Activated CD4-positive, alpha-beta T cell treated with anti-CD3 and anti-CD28 coated beads for 36 hours (primary cell): ENCODE measurements around the gene MAGI1. TPM values are rescaled to one million over a fixed set of nuclear protein-coding genes. Genes with fewer than 3 reads are reported as not detected.

ENCODE experiments used
- ATAC-seq: fragments of 200-7000 bp; cut with Tn5 transposase; one replicate; pipeline ENCODE4 v1.10.0; 2021; ENCODE audit warnings: mild to moderate bottlenecking, moderate library complexity
- CTCF ChIA-PET: fragments of 350-600 bp; sonication (Branson Sonifier 250); formaldehyde crosslinking; loops from one replicate; lab custom pipeline; 2021; ENCODE audit warnings: antibody characterized with exemption; lab: Charles Lee
- POLR2A ChIA-PET: fragments of 350-600 bp; sonication (Branson Sonifier 250); formaldehyde crosslinking; loops from one replicate; lab custom pipeline; 2021; ENCODE audit warnings: antibody characterized with exemption, inconsistent platforms; lab: Charles Lee
- DNase-seq: peaks from one replicate; pipeline ENCODE4 v3.0.0-alpha.2; 2020
- H3K27ac Mint-ChIP-seq: one replicate; pipeline ENCODE4 v1.8.0; 2021; ENCODE audit warnings: mixed read lengths
- H3K27me3 Mint-ChIP-seq: one replicate; pipeline ENCODE4 v1.8.0; 2021; ENCODE audit warnings: mixed read lengths
- H3K36me3 Mint-ChIP-seq: one replicate; pipeline ENCODE4 v1.8.0; 2021; ENCODE audit warnings: low read depth, mixed read lengths
- H3K4me1 Mint-ChIP-seq: one replicate; pipeline ENCODE4 v1.8.0; 2021; ENCODE audit warnings: mixed read lengths
- H3K4me3 Mint-ChIP-seq: one replicate; pipeline ENCODE4 v1.8.0; 2021; ENCODE audit warnings: mild to moderate bottlenecking, moderate library complexity, mixed read lengths
- H3K9me3 Mint-ChIP-seq: one replicate; pipeline ENCODE4 v1.8.0; 2021; ENCODE audit warnings: low read depth, mixed read lengths
- intact Hi-C, 2 experiments: fragments of 100-400 bp; cut with DNase I in 1 of 2; cut with micrococcal nuclease in 1 of 2; formaldehyde crosslinking; loops; one replicate each; pipeline versions ENCODE4 v1.14.2 to v1.15.1; 2022 to 2024; cut with DNase I, micrococcal nuclease
- total RNA-seq, 2 experiments: library from RNA; stranded (reverse); gene quantifications; one replicate each; pipeline ENCODE4 v1.2.3, GENCODE V29; 2021

The MAGI1 gene
- total RNA-seq, 2 experiments from 2014 or later = 0.09 to 0.18 TPM

DNA sequence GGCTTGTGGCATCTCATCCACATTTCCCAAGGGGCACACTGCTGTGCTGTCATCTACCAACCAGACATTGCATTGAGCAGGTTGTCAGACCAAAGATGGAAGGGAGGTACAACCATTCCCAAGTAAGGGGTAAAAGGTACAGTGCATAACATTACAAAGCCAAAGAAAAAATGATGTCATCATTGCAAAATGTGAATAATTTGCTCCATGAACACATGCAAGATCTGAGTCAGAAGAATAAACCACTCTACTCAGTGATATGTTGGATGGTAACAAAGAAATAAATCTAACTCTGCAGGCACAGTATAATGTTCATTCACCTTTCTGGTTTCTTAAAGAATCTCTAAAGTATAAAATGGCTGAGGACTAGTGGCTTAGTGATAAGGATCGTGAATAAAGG lies 202.7 kb downstream of the MAGI1 start:
- DNase-seq = no peak

DNA sequence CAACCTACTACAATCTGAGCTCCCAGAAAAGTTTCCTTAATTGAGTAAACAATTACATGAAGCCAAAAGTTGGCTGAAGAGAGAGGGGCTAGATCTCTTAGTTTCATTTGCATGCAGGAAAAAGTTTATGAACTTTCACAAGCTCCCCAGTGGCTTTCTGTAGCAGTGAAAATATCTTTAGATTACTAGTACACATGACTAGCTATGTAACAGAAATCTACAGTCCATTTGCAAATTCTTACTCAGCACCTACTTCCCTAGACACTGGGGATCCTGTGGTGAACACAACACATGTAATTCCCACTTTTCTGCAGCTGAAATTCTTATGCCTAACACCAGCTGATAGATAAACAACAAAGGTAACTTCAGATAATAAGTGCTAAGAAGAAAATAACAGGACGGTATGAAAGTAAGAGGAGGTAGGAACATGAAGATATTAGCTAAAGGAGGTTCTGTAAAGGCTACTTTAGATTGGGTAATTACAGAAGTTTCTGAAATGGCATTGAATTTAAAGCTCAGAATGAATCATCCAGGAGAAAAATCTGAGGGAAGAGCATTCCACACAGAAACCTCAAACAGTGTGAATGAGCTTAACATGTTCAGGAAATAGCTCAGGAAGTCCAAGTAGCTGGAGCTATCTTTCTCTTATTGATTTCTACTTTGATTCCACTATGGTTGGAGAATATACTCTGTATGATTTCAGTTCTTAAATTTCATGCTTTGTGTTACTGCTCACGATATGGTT lies 204.8 kb downstream of the MAGI1 start:
- ATAC-seq (no peak), DNase-seq (no peak)
- Mint-ChIP-seq H3K9me3 (peaks cover 4% of the 10 kb centered on the region), H3K36me3 (no peaks in the 10 kb centered on the region), H3K27ac (no peak overlapping the region), H3K27me3 (no peaks in the 10 kb centered on the region), H3K4me1 (no peaks in the 10 kb centered on the region), H3K4me3 (no peak overlapping the region)
- intact Hi-C loops = no loop called here
- POLR2A ChIA-PET = no interaction called here
- CTCF ChIA-PET = no interaction called here

More for the DNA sequence above, 202.7 kb downstream of the MAGI1 start:
- H3K4me1 Mint-ChIP-seq = no peaks in the 10 kb centered on the region
- H3K4me3 Mint-ChIP-seq = no peak overlapping the region
- ChIA-PET POLR2A (no interaction called here), CTCF (no interaction called here)
- no peak overlapping the region for H3K27ac Mint-ChIP-seq
- intact Hi-C loops = no loop called here
- no peak for ATAC-seq
- peaks cover 4% of the 10 kb centered on the region for H3K9me3 Mint-ChIP-seq
- no peaks in the 10 kb centered on the region for H3K36me3 Mint-ChIP-seq
- no peaks in the 10 kb centered on the region for H3K27me3 Mint-ChIP-seq

DNA sequence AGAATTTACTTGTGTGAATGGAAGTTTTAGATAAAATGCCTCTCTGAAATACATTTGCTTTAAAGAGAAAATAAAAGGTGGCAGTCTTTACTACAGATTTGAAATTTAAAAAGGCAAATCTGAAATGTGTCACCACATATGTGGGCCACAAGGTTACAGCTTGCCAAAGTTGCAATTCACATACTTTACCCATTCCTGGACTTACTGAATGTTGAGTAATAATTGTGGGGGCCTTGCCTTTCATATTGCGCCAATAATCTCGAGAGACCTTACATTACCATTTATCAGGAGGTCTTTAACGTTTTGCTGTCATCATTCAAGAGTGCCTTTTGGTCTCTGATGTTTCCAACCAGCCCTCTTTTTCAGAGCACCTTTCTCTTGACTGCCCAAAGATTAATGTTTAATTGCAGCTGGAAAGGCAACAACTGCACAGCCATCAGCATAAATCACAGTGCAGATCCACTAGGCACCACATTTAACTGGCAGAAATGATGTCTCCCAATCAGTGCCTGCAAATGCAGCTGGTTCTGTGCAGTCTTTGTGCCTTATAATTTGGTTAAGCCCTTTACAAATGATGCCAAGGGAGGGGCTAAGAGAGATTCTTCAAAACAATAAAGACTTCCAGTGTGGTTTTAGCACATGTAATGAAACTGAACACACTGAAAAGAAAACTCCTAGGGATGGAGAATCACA lies 206.8 kb downstream of the MAGI1 start:
- Mint-ChIP-seq H3K9me3 (peaks cover 4% of the 10 kb centered on the region), H3K36me3 (no peaks in the 10 kb centered on the region), H3K4me3 (no peak overlapping the region), H3K27me3 (no peaks in the 10 kb centered on the region), H3K27ac (no peak overlapping the region), H3K4me1 (no peaks in the 10 kb centered on the region)
- CTCF ChIA-PET = no interaction called here
- POLR2A ChIA-PET = no interaction called here
- ATAC-seq (no peak), DNase-seq (no peak)
- intact Hi-C loops = no loop called here

DNA sequence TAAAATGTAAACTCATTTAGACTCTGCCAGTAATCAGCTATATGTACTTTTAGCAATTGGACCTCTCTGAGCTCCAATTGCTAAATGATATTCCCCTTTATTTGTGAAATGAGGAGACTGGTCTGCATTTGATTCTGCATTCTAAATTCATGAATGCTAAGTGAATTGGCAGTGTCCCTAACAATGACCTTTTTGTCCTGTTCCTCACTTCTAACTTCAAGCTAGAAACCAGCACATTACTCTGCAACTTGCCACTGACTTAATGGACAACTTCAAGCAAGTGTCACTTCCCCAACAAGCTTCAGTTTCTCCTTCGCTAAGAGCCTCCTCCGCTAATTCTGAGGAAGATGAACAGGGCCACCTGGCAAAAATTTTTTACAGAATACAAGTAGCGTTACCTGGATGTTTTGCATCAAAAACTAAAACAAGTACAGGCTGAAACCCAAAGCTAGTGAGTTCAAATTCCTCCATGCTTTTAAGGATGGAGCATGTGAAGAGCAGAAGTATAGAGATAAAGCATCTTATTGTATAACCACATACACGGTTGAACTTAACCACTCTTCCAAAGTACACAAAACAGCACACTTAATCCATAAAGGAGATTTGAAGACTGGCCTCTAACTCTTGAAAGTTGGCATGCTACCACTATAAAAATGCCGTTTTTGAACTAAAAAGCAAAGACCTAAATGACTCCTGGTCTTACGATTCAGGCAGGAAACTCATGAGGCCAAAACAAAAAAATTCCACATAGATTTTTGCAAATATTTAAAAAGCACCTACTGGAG lies 207.6 kb downstream of the MAGI1 start:
- ChIA-PET CTCF (no interaction called here), POLR2A (interaction anchor here (0.5 kb wide), 1 partner anchor 179 kb away, joined by 3 read pairs; no protein-coding TSS in a partner anchor)
- no peak overlapping the region for H3K27ac Mint-ChIP-seq
- DNase-seq (no peak), ATAC-seq (no peak)
- intact Hi-C loops = no loop called here
- no peaks in the 10 kb centered on the region for H3K27me3 Mint-ChIP-seq
- peaks cover 4% of the 10 kb centered on the region for H3K9me3 Mint-ChIP-seq
- no peaks in the 10 kb centered on the region for H3K4me1 Mint-ChIP-seq
- H3K36me3 Mint-ChIP-seq = no peaks in the 10 kb centered on the region
- H3K4me3 Mint-ChIP-seq = no peak overlapping the region

DNA sequence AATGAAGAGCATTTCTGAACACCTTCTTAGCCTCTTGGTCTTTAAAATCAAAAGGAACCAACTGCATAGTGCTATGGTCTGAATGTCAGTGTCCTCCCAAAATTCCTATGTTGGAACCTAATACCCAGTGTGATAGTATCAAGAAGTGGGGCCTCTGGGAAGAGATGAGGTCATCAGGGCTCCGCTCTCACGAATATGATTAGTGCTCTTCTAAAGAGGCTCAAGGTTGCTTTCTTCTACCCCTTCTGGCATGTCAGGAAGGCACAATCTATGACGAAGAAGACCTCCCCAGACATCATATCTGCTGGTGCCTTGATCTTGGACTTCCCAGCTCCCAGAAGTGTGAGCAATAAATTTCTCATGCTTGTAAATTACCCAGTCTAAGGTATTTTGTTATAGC lies 209.5 kb downstream of the MAGI1 start:
- H3K27ac Mint-ChIP-seq = no peak overlapping the region
- H3K9me3 Mint-ChIP-seq = no peaks in the 10 kb centered on the region
- H3K4me3 Mint-ChIP-seq = no peak overlapping the region
- no peaks in the 10 kb centered on the region for H3K4me1 Mint-ChIP-seq
- POLR2A ChIA-PET = no interaction called here
- no peaks in the 10 kb centered on the region for H3K27me3 Mint-ChIP-seq
- no peak for ATAC-seq
- CTCF ChIA-PET = no interaction called here
- H3K36me3 Mint-ChIP-seq = no peaks in the 10 kb centered on the region
- no peak for DNase-seq
- intact Hi-C loops = no loop called here

DNA sequence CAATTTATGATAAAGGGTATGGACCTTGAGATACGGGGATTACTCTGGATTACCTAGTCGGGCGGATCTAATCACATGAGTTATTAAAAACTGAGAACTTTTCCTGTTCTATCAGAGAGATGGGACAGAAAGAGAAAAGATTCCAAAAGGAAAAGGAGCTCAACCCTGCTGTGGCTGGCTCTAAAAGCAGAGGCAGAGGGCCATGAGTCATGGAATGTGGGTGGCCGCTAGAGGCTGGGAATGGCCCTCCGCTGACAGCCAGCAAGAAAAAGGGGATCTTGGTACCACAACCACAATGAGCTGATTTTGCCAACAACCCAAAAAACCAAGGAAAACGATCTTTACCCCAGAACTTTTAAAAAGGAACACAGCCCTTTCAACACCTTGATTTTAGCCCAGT lies 210.0 kb downstream of the MAGI1 start:
- no peak overlapping the region for H3K4me3 Mint-ChIP-seq
- no peaks in the 10 kb centered on the region for H3K27me3 Mint-ChIP-seq
- H3K36me3 Mint-ChIP-seq = no peaks in the 10 kb centered on the region
- no peaks in the 10 kb centered on the region for H3K4me1 Mint-ChIP-seq
- ChIA-PET CTCF (interaction anchor here (0.8 kb wide), 1 partner anchor 17 kb away, joined by 3 read pairs; no protein-coding TSS in a partner anchor), POLR2A (no interaction called here)
- H3K27ac Mint-ChIP-seq = no peak overlapping the region
- intact Hi-C loops = no loop called here
- DNase-seq (no peak), ATAC-seq (no peak)
- H3K9me3 Mint-ChIP-seq = no peaks in the 10 kb centered on the region

DNA sequence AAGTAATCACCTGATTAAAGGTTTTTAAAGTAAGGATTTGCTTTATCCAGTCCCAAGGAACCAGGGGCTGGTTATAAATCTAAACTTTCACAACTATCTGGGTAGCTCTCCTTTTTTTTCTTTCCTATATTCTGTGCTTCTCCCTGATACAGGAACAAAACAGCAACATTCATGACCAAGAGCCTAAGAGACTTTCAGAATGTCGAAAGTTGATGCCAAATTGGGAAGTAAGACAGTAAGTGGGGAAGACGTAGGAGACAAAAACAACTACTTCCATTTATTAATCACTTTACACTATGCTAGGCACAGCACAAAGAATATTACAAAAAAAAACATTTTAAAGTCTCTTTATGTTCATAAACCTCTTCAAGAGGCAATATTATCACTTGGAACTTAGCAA lies 211.6 kb downstream of the MAGI1 start:
- ChIA-PET CTCF (interaction anchor here (1.5 kb wide), 1 partner anchor 20 kb away, joined by 6 read pairs; no protein-coding TSS in a partner anchor), POLR2A (no interaction called here)
- Mint-ChIP-seq H3K4me1 (no peaks in the 10 kb centered on the region), H3K27ac (no peak overlapping the region), H3K27me3 (no peaks in the 10 kb centered on the region), H3K4me3 (no peak overlapping the region), H3K36me3 (no peaks in the 10 kb centered on the region), H3K9me3 (no peaks in the 10 kb centered on the region)
- DNase-seq = no peak
- intact Hi-C loops = no loop called here
- no peak for ATAC-seq

DNA sequence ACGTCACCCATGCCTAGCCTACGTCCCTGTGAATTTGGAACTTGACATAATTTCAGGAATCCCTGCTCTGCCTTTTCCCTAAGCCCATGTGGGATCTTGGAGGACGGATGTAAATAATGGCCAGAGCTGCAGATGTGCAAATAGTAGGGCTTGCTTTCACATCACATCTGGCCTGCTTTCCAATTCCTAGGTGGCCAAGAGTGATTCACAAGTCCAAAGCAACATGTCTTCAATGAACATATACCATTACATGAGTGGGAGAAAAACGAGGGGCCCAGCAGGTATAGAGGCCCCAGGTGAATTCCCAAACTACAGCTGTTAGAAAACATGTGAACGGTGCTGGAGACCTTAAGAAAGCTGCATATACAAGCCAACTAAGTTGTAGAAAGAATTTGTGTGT lies 214.6 kb downstream of the MAGI1 start:
- H3K9me3 Mint-ChIP-seq = no peaks in the 10 kb centered on the region
- H3K27ac Mint-ChIP-seq = no peak overlapping the region

DNA sequence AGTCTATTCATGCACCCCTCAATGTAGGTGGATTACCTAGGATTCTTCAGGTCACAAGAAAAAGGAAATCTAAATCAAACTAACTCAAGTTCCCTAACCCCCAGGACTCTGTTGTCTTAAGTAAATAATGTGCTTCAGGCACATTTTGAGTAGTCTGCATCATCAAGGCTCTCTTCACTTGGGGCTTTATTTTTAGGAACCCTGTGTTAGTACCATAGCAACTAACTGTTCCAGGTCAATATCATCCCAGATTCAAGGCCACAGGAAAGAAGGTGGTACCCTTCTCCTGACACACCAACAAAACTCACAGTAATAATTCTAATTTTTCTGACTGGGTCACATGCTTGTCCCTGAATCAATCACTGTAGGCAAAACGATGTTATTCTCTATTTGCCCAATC lies 218.1 kb downstream of the MAGI1 start:
- CTCF ChIA-PET = no interaction called here
- no peaks in the 10 kb centered on the region for H3K36me3 Mint-ChIP-seq
- POLR2A ChIA-PET = no interaction called here
- intact Hi-C loops = no loop called here
- no peak overlapping the region for H3K4me3 Mint-ChIP-seq
- no peaks in the 10 kb centered on the region for H3K27me3 Mint-ChIP-seq
- ATAC-seq = no peak
- no peak overlapping the region for H3K27ac Mint-ChIP-seq
- no peaks in the 10 kb centered on the region for H3K9me3 Mint-ChIP-seq
- H3K4me1 Mint-ChIP-seq = no peaks in the 10 kb centered on the region
- no peak for DNase-seq

More for the DNA sequence above, 214.6 kb downstream of the MAGI1 start:
- DNase-seq (no peak), ATAC-seq (no peak)
- intact Hi-C loops = no loop called here
- Mint-ChIP-seq H3K27me3 (no peaks in the 10 kb centered on the region), H3K36me3 (no peaks in the 10 kb centered on the region), H3K4me3 (no peak overlapping the region), H3K4me1 (no peaks in the 10 kb centered on the region)
- ChIA-PET CTCF (no interaction called here), POLR2A (no interaction called here)

DNA sequence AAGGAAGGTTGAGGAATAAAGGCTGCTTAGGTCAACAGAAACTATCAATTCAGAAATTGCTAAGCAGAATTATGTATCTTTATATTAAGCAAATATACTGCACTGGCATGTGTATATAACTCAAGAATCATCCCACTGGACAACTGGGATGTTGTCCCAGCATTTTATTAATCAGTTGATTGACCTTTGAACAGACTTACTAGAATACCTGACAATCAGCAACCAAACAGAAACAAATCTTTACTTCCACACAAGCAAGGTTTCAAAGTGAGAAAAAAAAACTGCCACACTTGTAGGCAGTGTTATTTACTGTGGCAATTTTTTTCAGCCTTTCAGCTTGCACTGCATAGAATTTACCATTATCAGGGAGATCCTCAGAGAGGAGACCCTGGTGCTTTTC lies 218.8 kb downstream of the MAGI1 start:
- H3K4me3 Mint-ChIP-seq = no peak overlapping the region
- H3K36me3 Mint-ChIP-seq = no peaks in the 10 kb centered on the region
- CTCF ChIA-PET = no interaction called here
- no peak for ATAC-seq
- POLR2A ChIA-PET = no interaction called here
- no peak overlapping the region for H3K27ac Mint-ChIP-seq
- H3K4me1 Mint-ChIP-seq = no peaks in the 10 kb centered on the region
- no peaks in the 10 kb centered on the region for H3K27me3 Mint-ChIP-seq
- no peak for DNase-seq
- H3K9me3 Mint-ChIP-seq = no peaks in the 10 kb centered on the region
- intact Hi-C loops = no loop called here

DNA sequence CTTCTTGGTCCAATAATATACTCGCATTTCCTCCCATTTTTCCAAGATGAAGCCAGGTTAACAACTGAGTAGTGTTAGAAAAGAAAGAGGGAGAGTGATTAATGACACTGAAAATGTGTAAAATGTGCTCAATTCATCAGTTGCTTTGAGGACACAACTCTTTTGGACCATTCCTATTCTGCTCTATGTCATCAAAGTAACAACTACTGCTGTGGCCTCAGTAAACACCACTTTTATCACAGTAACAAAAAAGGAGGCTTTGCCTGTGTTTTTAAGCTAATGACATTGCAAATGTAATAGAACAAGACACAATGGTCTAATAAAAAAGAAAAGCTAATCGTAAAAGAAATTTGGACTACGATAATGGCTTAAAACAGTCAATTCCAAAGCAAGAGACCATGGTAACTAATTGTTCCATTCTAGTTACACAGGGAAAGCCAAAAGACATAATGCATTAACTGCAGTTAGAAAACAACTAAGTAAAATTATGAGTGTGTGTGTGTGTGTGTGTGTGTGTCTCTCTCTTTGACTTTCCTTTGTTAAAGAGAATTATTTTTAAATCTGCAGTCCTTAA lies 221.1 kb downstream of the MAGI1 start:
- ATAC-seq (no peak), DNase-seq (no peak)
- no peak overlapping the region for H3K4me3 Mint-ChIP-seq
- H3K4me1 Mint-ChIP-seq = no peaks in the 10 kb centered on the region
- H3K27ac Mint-ChIP-seq = no peak overlapping the region
- POLR2A ChIA-PET = no interaction called here
- CTCF ChIA-PET = no interaction called here
- H3K36me3 Mint-ChIP-seq = no peaks in the 10 kb centered on the region
- no peaks in the 10 kb centered on the region for H3K27me3 Mint-ChIP-seq
- no peaks in the 10 kb centered on the region for H3K9me3 Mint-ChIP-seq
- intact Hi-C loops = no loop called here
